ENCODE measurements around the gene DYNLT2. TPM values are rescaled to one million over a fixed set of nuclear protein-coding genes. Genes with fewer than 3 reads are reported as not detected.
A peak's percentile ranks its signal among the peaks of the same experiment; 100 is the strongest.

DYNLT2 gene
- total and polyA plus RNA-seq, 2 of the 13 experiments (the other 11 are each of a cell fraction or from before 2014, with no cell fraction given) = 2.1 to 4.3 TPM

GRCh38 chr6:169724494-169725124, 26.8 kb downstream of the DYNLT2 start, which contains the start of gene PHF10 (continued):
- 0 out of 2 replicates have a peak, but pooled peaks have one; percentile 29 for TF ChIP-seq HMGXB3 (CRISPR knock-in tag; IDR thresholded peaks at IDR 0.05; ENCODE audit: borderline replicate concordance)
- TF ChIP-seq KIAA2018 (CRISPR knock-in tag; IDR thresholded peaks at IDR 0.05; ENCODE audit: borderline replicate concordance) = no peak; the same call in 1 of the 2 replicates
- TF ChIP-seq MTA1 (CRISPR knock-in tag; IDR thresholded peaks at IDR 0.05; ENCODE audit: borderline replicate concordance) = peak; percentile 56; the same call in 1 of the 2 replicates
- peak; percentile 78; the same call in 1 of the 2 replicates for TF ChIP-seq ZNF30 (CRISPR knock-in tag; IDR thresholded peaks at IDR 0.05)
- TF ChIP-seq ZNF678 (CRISPR knock-in tag; IDR thresholded peaks at IDR 0.05) = 0 out of 2 replicates have a peak, but pooled peaks have one; percentile 25
- no peak for TF ChIP-seq RFXAP (CRISPR knock-in tag; IDR thresholded peaks at IDR 0.05; ENCODE audit: borderline replicate concordance)
- no peak for TF ChIP-seq CREM (IDR thresholded peaks at IDR 0.05)
- peak; percentile 20; the same call in 1 of the 2 replicates for TF ChIP-seq CREM (CRISPR knock-in tag; IDR thresholded peaks at IDR 0.05)
- 0 out of 2 replicates have a peak, but pooled peaks have one; percentile 21 for TF ChIP-seq HDAC2 (CRISPR knock-in tag; IDR thresholded peaks at IDR 0.05)
- TF ChIP-seq SP2 (CRISPR knock-in tag; IDR thresholded peaks at IDR 0.05) = no peak; the same call in 1 of the 2 replicates
- TF ChIP-seq YEATS4 (CRISPR knock-in tag; IDR thresholded peaks at IDR 0.05; ENCODE audit: borderline replicate concordance) = peak; percentile 83; the same call in 1 of the 2 replicates
- TF ChIP-seq ZNF615 (CRISPR knock-in tag; IDR thresholded peaks at IDR 0.05; ENCODE audit: borderline replicate concordance) = no peak
- TF ChIP-seq MEIS2 (CRISPR knock-in tag; IDR thresholded peaks at IDR 0.05) = 0 out of 2 replicates have a peak, but pooled peaks have one; percentile 39
- TF ChIP-seq ZNF350 (CRISPR knock-in tag; IDR thresholded peaks at IDR 0.05; ENCODE audit: borderline replicate concordance, low read depth) = no peak

All from HepG2 (cell line).